Esophagus muscularis mucosa (tissue), 4 donors: ENCODE measurements around the gene SPDYE16.
"Not testable (repeated sequence)": the region's sequence is repeated elsewhere in the genome, so short reads cannot be mapped to it uniquely, and the experiment has no call there.

Experiments used
- CTCF ChIP-seq, 3 experiments: fragments of 200-600 bp in 2 of 3; fragments of 450-650 bp in 1 of 3; sonication (generic) in 2 of 3; IDR thresholded peaks; one replicate each; pipeline ENCODE4 v1.5.1; 2017 to 2019; ENCODE audit warnings: antibody characterized with exemption in 3 of 3, mild to moderate bottlenecking in 2 of 3, moderate library complexity in 1 of 3
- EP300 ChIP-seq: sonication (generic); formaldehyde crosslinking; IDR thresholded peaks from one replicate; pipeline ENCODE4 v1.6.1; 2017; ENCODE audit warnings: antibody characterized with exemption
- POLR2A ChIP-seq: fragments of 450-650 bp; IDR thresholded peaks from one replicate; pipeline ENCODE4 v1.6.1; 2017; ENCODE audit warnings: antibody characterized with exemption, moderate library complexity, mild to moderate bottlenecking, low read depth
- POLR2AphosphoS5 ChIP-seq, 2 donors: sonication (generic); formaldehyde crosslinking; IDR thresholded peaks; one replicate each; pipeline ENCODE4 v1.6.1; 2017; ENCODE audit warnings: antibody characterized with exemption in 2 of 2

- TF ChIP-seq CTCF (IDR thresholded peaks at IDR 0.05); POLR2A; POLR2AphosphoS5 (IDR thresholded peaks at IDR 0.05); EP300: not testable (repeated sequence)
These were observed 60.4 kb downstream of the SPDYE16 start for GRCh38 chr7:76482660-76483059.
